CD4-positive, alpha-beta T cell treated with Interleukin-17A for 4 hours (primary cell): ENCODE results near the gene RELN.
"Not testable (repeated sequence)": the region's sequence is repeated elsewhere in the genome, so short reads cannot be mapped to it uniquely, and the experiment has no call there.

Source experiments
- DNase-seq: peaks from one replicate; pipeline ENCODE4 v3.0.0-alpha.2; 2020; ENCODE audit warnings: mixed read lengths

RELN gene

GRCh38 chr7:103940382-103941268 lies 48.8 kb downstream of the RELN start:
- DNase-seq, result no peak

GRCh38 chr7:103937680-103938079 lies 51.8 kb downstream of the RELN start:
- no peak for DNase-seq

GRCh38 chr7:103936558-103936957 lies 52.9 kb downstream of the RELN start:
- no peak for DNase-seq

GRCh38 chr7:103934508-103934907 lies 55.0 kb downstream of the RELN start:
- no peak for DNase-seq

GRCh38 chr7:103932389-103932788 lies 57.1 kb downstream of the RELN start:
- DNase-seq, result no peak

GRCh38 chr7:103929901-103930311 lies 59.6 kb downstream of the RELN start:
- DNase-seq, result no peak

GRCh38 chr7:103928581-103928980 lies 60.9 kb downstream of the RELN start:
- DNase-seq, result no peak

GRCh38 chr7:103924184-103924583 lies 65.3 kb downstream of the RELN start:
- no peak for DNase-seq

- no peak for DNase-seq
Observed at GRCh38 chr7:103922407-103922806, 67.1 kb downstream of the RELN start.

- no peak for DNase-seq
Observed at GRCh38 chr7:103921692-103922091, 67.8 kb downstream of the RELN start.

GRCh38 chr7:103919272-103919868 lies 70.1 kb downstream of the RELN start:
- DNase-seq, result no peak

GRCh38 chr7:103918631-103919271 lies 70.7 kb downstream of the RELN start:
- no peak for DNase-seq

GRCh38 chr7:103915680-103916357 lies 73.6 kb downstream of the RELN start:
- no peak for DNase-seq

- no peak for DNase-seq
Observed at GRCh38 chr7:103914147-103914899, 75.1 kb downstream of the RELN start.

GRCh38 chr7:103912891-103913605 lies 76.4 kb downstream of the RELN start:
- no peak for DNase-seq

GRCh38 chr7:103911015-103911414 lies 78.4 kb downstream of the RELN start:
- not testable (repeated sequence) for DNase-seq

GRCh38 chr7:103905997-103906396 lies 83.5 kb downstream of the RELN start:
- DNase-seq, result no peak

- DNase-seq, result no peak
Observed at GRCh38 chr7:103902917-103903316, 86.5 kb downstream of the RELN start.

- not testable (repeated sequence) for DNase-seq
Observed at GRCh38 chr7:103896826-103897225, 92.6 kb downstream of the RELN start.

- DNase-seq, result no peak
Observed at GRCh38 chr7:103894656-103895596, 94.5 kb downstream of the RELN start.

GRCh38 chr7:103893350-103893749 lies 96.1 kb downstream of the RELN start:
- no peak for DNase-seq
